Transverse colon (tissue), 4 donors: ENCODE results near the gene LHFPL3.

Experiments
- CTCF ChIP-seq, 5 experiments: fragments of 200-600 bp in 3 of 5; fragments of 450-650 bp in 2 of 5; sonication (generic) in 3 of 5; IDR thresholded peaks; 1 replicate in 2 of 5; 2 replicates in 3 of 5; pipeline ENCODE4 v1.5.1; 2016 to 2017; ENCODE audit warnings: antibody characterized with exemption in 5 of 5, inconsistent platforms in 3 of 5, mild to moderate bottlenecking in 2 of 5, moderate library complexity in 1 of 5
- EP300 ChIP-seq: sonication (generic); formaldehyde crosslinking; IDR thresholded peaks from one replicate; pipeline ENCODE4 v1.6.1; 2017; ENCODE audit warnings: antibody characterized with exemption, low read depth
- POLR2A ChIP-seq: fragments of 450-650 bp; IDR thresholded peaks from one replicate; pipeline ENCODE4 v1.6.1; 2016; ENCODE audit warnings: antibody characterized with exemption, mild to moderate bottlenecking, moderate library complexity
- POLR2AphosphoS5 ChIP-seq, 3 donors: sonication (generic); formaldehyde crosslinking; IDR thresholded peaks; one replicate each; pipeline ENCODE4 v1.6.1; 2016; ENCODE audit warnings: antibody characterized with exemption in 3 of 3

- TF ChIP-seq CTCF (IDR thresholded peaks at IDR 0.05): no peak
- no peak for TF ChIP-seq EP300
- TF ChIP-seq POLR2A: no peak
- TF ChIP-seq POLR2AphosphoS5 (IDR thresholded peaks at IDR 0.05): no peak
These were observed 40.3 kb upstream of the LHFPL3 start for GRCh38 chr7:104288137-104288536.
